Right forelimb (tissue), 1 donor: Measurements from ENCODE around the gene LYRM2.

Experiments used
- DNase-seq: peaks from one replicate; pipeline ENCODE4 v3.0.0-alpha.2; 2018

Gene LYRM2

DNA sequence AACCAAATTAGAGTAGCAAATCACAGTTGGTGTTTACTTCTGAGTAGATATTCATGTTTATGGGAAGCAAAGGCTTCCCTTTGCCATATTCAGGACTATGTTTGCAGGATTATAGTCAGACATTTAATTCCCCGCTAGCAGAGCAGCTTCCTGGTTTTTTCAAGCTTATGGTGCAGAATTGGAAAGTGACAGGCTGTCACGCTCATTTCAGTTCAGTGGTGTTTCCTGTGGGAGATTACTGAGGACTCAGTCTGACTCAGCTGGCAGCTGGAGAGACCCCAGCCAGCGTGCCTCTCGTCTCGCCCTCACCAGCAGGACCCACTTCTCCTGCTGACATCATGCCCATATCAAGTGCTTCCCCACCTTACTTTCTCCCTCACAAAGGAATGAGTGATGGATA lies 85.1 kb downstream of the LYRM2 start:
- DNase-seq = no peak

GRCh38 chr6:89547281-89547680 lies 91.3 kb downstream of the LYRM2 start:
- no peak for DNase-seq

GRCh38 chr6:89542866-89543265 lies 95.7 kb downstream of the LYRM2 start:
- no peak for DNase-seq

- DNase-seq = no peak
Observed at GRCh38 chr6:89542081-89542857, 96.3 kb downstream of the LYRM2 start.

- no peak for DNase-seq
Observed at GRCh38 chr6:89539779-89540178, 98.8 kb downstream of the LYRM2 start.

DNA sequence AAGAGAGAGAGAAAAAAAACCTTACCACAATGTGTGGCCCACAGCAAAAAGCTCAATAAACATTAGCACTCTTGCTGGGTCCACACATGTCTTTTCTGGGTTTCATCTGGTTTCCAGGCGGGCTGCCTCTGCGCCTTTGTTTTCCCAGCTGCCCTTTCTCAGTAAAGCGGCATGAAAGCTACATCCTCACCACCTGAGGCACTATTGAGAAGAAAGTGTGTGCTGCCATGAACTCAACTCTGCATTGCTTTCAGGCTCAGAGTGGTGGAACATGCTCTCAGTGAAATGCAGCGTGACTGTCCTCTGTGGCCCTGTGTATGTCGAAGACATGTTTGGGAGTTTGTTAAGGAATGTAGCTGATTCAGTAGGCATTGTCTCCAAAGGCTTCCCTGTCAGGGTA lies 102.3 kb downstream of the LYRM2 start:
- no peak for DNase-seq

DNA sequence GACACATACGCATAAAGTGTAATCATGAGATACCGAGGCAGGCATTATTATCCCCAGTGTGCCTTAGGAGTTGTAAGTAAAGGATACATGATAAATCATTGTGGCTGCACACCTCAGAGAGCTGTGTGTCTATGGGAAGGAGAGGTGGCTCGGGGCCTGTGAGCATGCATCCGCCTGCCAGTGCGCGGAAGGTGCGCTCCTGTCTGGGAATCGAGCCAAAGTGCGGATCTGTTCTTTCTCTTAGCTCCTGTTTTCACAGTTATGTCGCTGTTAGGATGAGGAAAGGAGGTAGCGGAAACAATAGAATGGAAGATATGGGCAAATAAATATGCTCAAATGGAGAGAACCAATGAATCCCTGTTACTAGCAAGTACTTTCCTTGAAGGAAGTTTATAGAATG lies 107.6 kb downstream of the LYRM2 start:
- no peak for DNase-seq

DNA sequence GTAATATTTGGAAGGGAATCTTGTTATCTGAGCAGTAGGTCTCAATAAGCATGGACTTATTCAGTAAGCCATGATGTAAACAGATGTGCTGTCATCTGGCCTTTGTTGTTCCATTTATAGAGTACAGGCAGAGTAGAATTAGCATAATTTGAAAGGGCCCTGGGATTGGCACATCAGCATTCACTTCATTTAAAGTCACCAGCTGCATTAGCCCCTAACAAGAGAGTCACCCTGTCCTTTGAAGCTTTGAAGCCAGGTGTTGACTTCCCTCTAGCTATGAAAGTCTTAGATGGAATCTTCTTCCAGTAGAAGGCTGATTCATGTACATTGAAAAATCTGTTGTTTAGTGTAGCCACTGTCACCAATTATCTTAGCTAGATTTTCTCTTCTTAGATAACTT lies 109.7 kb downstream of the LYRM2 start:
- no peak for DNase-seq

- DNase-seq = no peak
Observed at GRCh38 chr6:89527634-89528033, 110.9 kb downstream of the LYRM2 start.

DNA sequence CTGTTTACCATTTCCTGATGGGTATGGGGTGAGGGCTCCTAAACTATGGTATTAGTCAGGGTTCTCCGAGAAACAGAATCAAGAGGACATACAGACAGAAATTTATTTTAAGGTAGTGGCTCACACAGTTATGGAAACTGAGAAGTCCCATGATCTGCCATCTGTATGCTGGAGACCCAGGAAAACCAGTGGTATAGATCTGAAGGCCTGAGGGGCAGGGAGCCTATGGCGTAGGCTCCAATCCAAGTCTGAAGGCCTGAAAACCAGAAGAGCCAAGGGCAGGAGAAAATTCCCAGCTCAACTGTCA lies 112.0 kb downstream of the LYRM2 start:
- no peak for DNase-seq

GRCh38 chr6:89525786-89526562 lies 112.6 kb downstream of the LYRM2 start:
- DNase-seq = no peak

GRCh38 chr6:89522778-89523177 lies 115.8 kb downstream of the LYRM2 start:
- no peak for DNase-seq

DNA sequence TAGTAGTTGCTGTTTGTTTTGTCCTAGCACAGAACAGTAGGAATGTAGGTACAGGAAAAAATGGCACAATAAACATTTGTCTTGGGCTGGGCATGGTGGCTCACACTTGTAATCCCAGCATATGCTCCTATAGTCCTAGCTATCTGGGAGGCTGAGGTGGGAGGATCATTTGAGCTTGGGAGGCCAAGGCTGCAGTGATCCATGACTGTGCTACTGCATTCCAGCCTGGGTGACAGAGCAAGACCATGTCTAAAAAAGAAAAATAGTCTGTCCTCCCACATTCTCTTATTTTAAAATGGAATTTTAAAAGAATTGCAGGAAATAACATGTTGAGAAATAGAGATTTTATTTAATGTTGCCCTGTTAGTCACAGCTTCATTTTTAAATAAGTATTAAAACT lies 117.8 kb downstream of the LYRM2 start:
- DNase-seq = no peak

DNA sequence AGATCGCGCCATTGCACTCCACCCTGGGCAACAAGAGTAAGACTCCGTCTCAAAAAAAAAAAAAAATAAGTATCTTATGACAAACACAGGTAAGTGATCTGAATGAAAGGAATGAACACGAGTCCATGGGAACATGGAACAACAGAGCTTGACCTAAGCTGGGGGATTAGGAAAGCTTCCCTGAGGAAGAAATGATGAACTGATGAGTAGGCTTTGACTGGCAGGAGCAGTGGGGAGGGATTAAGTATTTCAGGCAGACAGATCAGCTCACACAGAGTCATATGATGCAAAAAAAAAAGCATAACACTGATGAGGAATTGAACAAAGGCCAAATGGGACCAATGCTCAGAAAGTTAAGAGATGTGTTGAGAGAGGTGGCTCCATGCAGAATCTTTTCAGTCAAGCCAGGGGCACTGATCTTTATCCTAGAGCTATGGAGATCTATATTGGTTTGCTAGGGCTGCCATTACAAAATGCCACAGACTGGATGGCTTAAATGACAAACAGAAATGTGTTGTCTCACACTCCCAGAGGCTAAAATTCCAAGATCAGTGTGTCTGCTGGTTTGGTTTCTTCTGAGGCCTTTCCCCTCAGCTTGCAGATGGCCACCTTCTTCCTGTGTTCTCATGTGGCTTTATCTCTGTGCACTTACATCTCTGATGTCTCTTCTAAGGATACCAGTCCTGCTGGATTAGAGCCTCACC lies 120.0 kb downstream of the LYRM2 start:
- DNase-seq = no peak
